Psoas muscle (tissue), 8 donors: ENCODE measurements around the gene TSPYL2. TPM values are rescaled to one million over a fixed set of nuclear protein-coding genes. Genes with fewer than 3 reads are reported as not detected.

ENCODE experiments used
- ATAC-seq, 4 donors: fragments of 200-7000 bp; cut with Tn5 transposase; one replicate each; pipeline ENCODE4 v1.9.1; 2020; ENCODE audit warnings: moderate library complexity in 3 of 4, mild to moderate bottlenecking in 2 of 4
- DNase-seq, 2 donors: peaks; one replicate each; pipeline ENCODE4 v3.0.0-alpha.2; 2020
- H3K27ac ChIP-seq: fragments of 200-600 bp; one replicate; pipeline ENCODE4 v1.8.0; 2022
- H3K27me3 ChIP-seq, 3 donors: fragments of 200-600 bp in 1 of 3; one replicate each; pipeline versions ENCODE4 v1.6.1 to v1.8.0; 2013 to 2022; ENCODE audit warnings: low read length in 2 of 3, mild to moderate bottlenecking in 2 of 3, moderate library complexity in 1 of 3; ENCODE audit not compliant: insufficient read depth in 3 of 3
- H3K36me3 ChIP-seq, 2 donors: fragments of 200-600 bp in 1 of 2; one replicate each; pipeline versions ENCODE4 v1.6.1 to v1.8.0; 2013 to 2022; ENCODE audit warnings: low read depth in 1 of 2, mild to moderate bottlenecking in 1 of 2, moderate library complexity in 1 of 2; ENCODE audit not compliant: insufficient read depth in 1 of 2
- H3K4me1 ChIP-seq: fragments of 200-600 bp; one replicate; pipeline ENCODE4 v1.8.0; 2022
- H3K4me3 ChIP-seq: fragments of 200-600 bp; one replicate; pipeline ENCODE4 v1.8.0; 2022; ENCODE audit warnings: mild to moderate bottlenecking
- H3K9me3 ChIP-seq: fragments of 200-600 bp; one replicate; pipeline ENCODE4 v1.8.0; 2022
- CTCF ChIP-seq: fragments of 200-600 bp; IDR thresholded peaks from one replicate; pipeline ENCODE4 v1.8.0; 2022; ENCODE audit warnings: antibody characterized with exemption
- WGBS, 3 donors: extraction: QIAGEN DNeasy Blood & Tissue Kit; methylation state at CpG; one replicate each; pipeline versions ENCODE4 v1.1.6 to v1.1.7; 2013; 5-methylcytosine and 5-hydroxymethylcytosine counted together
- intact Hi-C, 2 donors: fragments of 100-400 bp; cut with DNase I; formaldehyde crosslinking; loops; one replicate each; pipeline versions ENCODE4 v1.11.0 to v1.14.2; 2022
- polyA plus RNA-seq, 3 donors: library from polyadenylated mRNA; stranded (reverse); fragments of 200-250 nt; gene quantifications; one replicate each; pipeline ENCODE4 v1.2.3, GENCODE V29; 2013
- total RNA-seq, 4 donors: library from RNA; stranded (reverse); fragmentation: NEBNext Ultra II Directional in 2 of 4; extraction: Animal tissue kit (Norgen Biotek cat#: 25700) in 2 of 4; gene quantifications; one replicate each; pipeline versions ENCODE4 v1.2.1 to v1.2.4, GENCODE V29; 2021 to 2023
- donor health status: healthy with polysubstance abuse.
- donor health status: DM: no; HTN: no; CAD: no; lungs with moderate emphysema.
- donor health status: Bipolar disorder and iron deficiency.
- donor health status: healthy.
- donor health status: DM: yes; HTN: yes; CAD: no.
- donor health status: DM: no; HTN: no; CAD: no.
- donor health status: DM: no; HTN: no; CAD: no.
- donor health status: DM: yes; HTN: yes; CAD: no.

TSPYL2 gene
- total and polyA plus RNA-seq, 7 donors: 9.2 to 56.4 (median 23.2) TPM

GRCh38 chrX:53089925-53090324 lies 7.8 kb downstream of the TSPYL2 start:
- WGBS, 3 donors: 55 to 80% (median 65%) methylated on average over 2 of the region's 2 CpGs
- Histone ChIP-seq H3K36me3 (peaks cover 0 to 15% of the 10 kb centered on the region in 2 donors), H3K4me1 (peaks cover 3% of the 10 kb centered on the region), H3K4me3 (no peak overlapping the region), H3K9me3 (no peaks in the 10 kb centered on the region), H3K27me3 (peaks cover 0 to 20% (median 0%) of the 10 kb centered on the region in 3 donors), H3K27ac (no peak overlapping the region)
- DNase-seq (no peak), ATAC-seq (no peak)
- intact Hi-C loops: loop anchor here in 1 of 2 donors (10.0 kb wide), 1 partner anchor 135 kb away; the partner anchor contains the start of gene KDM5C
- no peak for TF ChIP-seq CTCF

GRCh38 chrX:53091354-53091753 lies 9.2 kb downstream of the TSPYL2 start:
- no peak overlapping the region for H3K27ac ChIP-seq
- H3K9me3 ChIP-seq: no peaks in the 10 kb centered on the region
- no peak for ATAC-seq
- peaks cover 8% of the 10 kb centered on the region for H3K4me1 ChIP-seq
- H3K27me3 ChIP-seq: peaks cover 0 to 23% (median 0%) of the 10 kb centered on the region in 3 donors
- WGBS, 3 donors: 72 to 91% methylated on average over 2 of the region's 2 CpGs; no CpG with 5 or more reads in 1 of the 3 donors
- peaks cover 0 to 1% of the 10 kb centered on the region in 2 donors for H3K36me3 ChIP-seq
- intact Hi-C loops: no loop called here
- TF ChIP-seq CTCF: no peak
- H3K4me3 ChIP-seq: no peak overlapping the region
- no peak for DNase-seq

GRCh38 chrX:53093177-53093655 lies 11.0 kb downstream of the TSPYL2 start:
- Histone ChIP-seq H3K27ac (peak overlapping the region; percentile 88), H3K36me3 (no peaks in the 10 kb centered on the region), H3K4me3 (peak overlapping the region; percentile 75), H3K9me3 (no peaks in the 10 kb centered on the region), H3K4me1 (peaks cover 8% of the 10 kb centered on the region), H3K27me3 (peaks cover 0 to 34% (median 0%) of the 10 kb centered on the region in 3 donors)
- 0 to 30% (median 3%) methylated on average over 16 of the region's 16 CpGs for WGBS, 3 donors
- intact Hi-C loops: no loop called here
- TF ChIP-seq CTCF: peak; percentile 35
- ATAC-seq (peak; percentile 59 to 77 (median 76)), DNase-seq (peak; percentile 83 to 89)

GRCh38 chrX:53093748-53094581 lies 11.8 kb downstream of the TSPYL2 start, which contains the start of gene KANTR:
TSS of gene KANTR (plus strand) at chrX:53094142. CDS start at chrX:53124273, 30,131 bp downstream.
- ATAC-seq (peak; percentile 91 to 93 (median 91)), DNase-seq (peak; percentile 83 to 90)
- H3K9me3 ChIP-seq: no peaks in the 10 kb centered on the region
- H3K36me3 ChIP-seq: peaks cover 0 to 1% of the 10 kb centered on the region in 2 donors
- H3K4me1 ChIP-seq: peaks cover 8% of the 10 kb centered on the region
- peak within 1 kb of the TSS; percentile 75 for H3K4me3 ChIP-seq
- intact Hi-C loops: no loop called here
- peaks cover 0 to 26% (median 0%) of the 10 kb centered on the region in 3 donors for H3K27me3 ChIP-seq
- WGBS, 3 donors: 0 to 26% (median 0%) methylated on average over 33 to 67 of the region's 67 CpGs
- H3K27ac ChIP-seq: peak within 1 kb of the TSS; percentile 88
- TF ChIP-seq CTCF: no peak
